Epithelial cell of esophagus (primary cell): Measurements from ENCODE around the gene PRAME.

ENCODE experiments used
- DNase-seq: peaks from one replicate; pipeline ENCODE4 v3.0.0; 2010; ENCODE audit warnings: low read depth
- H3K4me3 ChIP-seq: 2 replicates; pipeline ENCODE4 v1.5.1; 2011; ENCODE audit warnings: mild to moderate bottlenecking, low read length, control low read depth
- CTCF ChIP-seq: IDR thresholded peaks from 2 replicates; pipeline ENCODE4 v1.5.1; 2011; ENCODE audit warnings: low read depth, mild to moderate bottlenecking, low read length, control low read depth, inconsistent platforms; ENCODE audit not compliant: insufficient read depth; ENCODE audit errors: missing control alignments

The PRAME gene

GRCh38 chr22:22598144-22598543, 39.1 kb upstream of the PRAME start:
- DNase-seq: no peak
- no peak overlapping the region for H3K4me3 ChIP-seq
- TF ChIP-seq CTCF: no peak

GRCh38 chr22:22595001-22595835, 36.2 kb upstream of the PRAME start:
- H3K4me3 ChIP-seq: no peak overlapping the region
- DNase-seq: no peak
- no peak for TF ChIP-seq CTCF

GRCh38 chr22:22593964-22594656, 35.0 kb upstream of the PRAME start:
- peak; percentile 41 for DNase-seq
- H3K4me3 ChIP-seq: no peak overlapping the region
- peak; percentile 55 for TF ChIP-seq CTCF

- no peak overlapping the region for H3K4me3 ChIP-seq
- no peak for DNase-seq
- TF ChIP-seq CTCF: no peak
Measured at GRCh38 chr22:22593250-22593649, 34.2 kb upstream of the PRAME start.

- no peak for TF ChIP-seq CTCF
- no peak overlapping the region for H3K4me3 ChIP-seq
- DNase-seq: no peak
Measured at GRCh38 chr22:22591348-22592299, 32.6 kb upstream of the PRAME start.

- no peak overlapping the region for H3K4me3 ChIP-seq
- no peak for DNase-seq
- TF ChIP-seq CTCF: no peak
Measured at GRCh38 chr22:22590136-22590891, 31.2 kb upstream of the PRAME start.
